AG20443 (cell line): ENCODE measurements around the gene C17orf100.

Source experiments
- DNase-seq: peaks from one replicate; pipeline ENCODE4 v3.0.0; 2012; ENCODE audit warnings: low spot score, mixed read lengths

C17orf100 gene

DNA sequence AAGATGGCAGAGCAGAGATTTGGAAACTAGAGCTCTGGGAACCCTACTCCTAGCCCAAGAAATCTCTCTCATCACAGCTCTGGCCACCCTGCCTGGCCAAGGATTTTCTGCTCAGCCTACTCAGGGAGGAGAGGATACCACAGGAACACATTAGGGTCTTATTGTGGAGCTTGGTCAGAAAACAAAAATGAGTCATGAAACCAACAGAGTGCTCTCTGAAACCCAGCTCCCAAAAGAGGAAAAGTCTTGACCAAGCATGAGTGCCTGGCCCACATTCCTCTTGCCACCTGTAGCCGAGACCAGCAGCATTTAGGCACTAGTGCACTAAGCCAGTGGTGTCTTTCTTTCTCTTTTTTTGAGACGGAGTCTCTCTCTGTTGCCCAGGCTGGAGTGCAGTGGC, 43.5 kb downstream of the C17orf100 start:
- DNase-seq: no peak

DNA sequence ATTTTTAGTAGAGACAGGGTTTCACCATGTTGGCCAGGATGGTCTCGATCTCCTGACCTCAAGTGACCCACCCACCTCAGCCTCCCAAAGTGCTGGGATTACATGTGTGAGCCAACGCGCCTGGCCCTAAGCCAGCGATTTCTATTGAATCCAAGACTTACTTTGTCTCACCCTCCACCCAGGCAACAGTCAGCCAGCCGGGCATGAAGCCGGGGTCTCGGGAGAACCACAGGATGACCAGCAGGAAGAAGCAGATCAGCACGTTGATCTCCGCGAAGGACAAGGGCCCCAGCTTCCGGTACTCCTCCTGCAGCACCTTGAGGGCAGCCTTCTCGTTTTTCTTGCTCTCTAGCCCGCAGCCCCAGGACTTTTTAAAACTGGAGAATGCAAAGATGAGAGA, 44.0 kb downstream of the C17orf100 start:
- DNase-seq: no peak

DNA sequence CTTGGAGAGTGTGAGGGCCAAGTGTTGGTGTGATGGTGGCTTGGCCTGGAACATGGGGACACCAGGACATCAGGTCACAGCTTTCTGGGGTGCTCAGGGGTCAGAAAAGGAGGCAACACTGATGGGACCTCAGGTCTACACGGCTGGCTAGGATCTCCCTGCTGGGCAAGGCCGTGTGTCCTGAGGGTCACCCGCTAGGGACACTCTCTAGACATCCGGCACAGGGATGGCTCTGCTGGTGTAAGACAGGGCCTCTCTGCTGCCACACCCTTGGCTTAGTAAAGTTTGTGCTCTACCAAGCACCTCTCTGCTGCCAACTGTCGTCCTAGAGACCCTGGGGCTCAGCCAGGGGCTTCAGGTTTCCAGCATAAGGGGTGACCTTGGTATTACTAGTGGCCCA, 45.3 kb downstream of the C17orf100 start:
- no peak for DNase-seq

DNA sequence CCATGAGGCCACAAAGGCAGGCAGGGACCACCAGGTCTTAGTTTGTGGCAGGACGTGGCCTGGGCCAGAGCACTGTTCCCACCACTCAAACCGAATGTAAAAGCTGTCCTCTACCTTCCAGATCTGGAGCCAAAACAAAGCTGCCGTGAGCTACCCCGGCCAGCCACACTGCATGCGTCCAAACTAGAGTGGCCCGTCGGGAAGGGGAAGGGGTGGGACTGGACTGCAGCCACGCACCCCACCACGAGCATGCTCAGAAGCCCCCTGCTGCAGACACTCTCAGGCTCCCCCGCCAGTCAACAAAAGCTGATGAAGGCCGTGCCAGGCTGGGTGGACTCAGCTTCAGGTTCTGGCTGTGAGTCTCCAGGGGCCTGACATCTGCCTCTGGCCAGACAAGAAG, 46.4 kb downstream of the C17orf100 start:
- no peak for DNase-seq

DNA sequence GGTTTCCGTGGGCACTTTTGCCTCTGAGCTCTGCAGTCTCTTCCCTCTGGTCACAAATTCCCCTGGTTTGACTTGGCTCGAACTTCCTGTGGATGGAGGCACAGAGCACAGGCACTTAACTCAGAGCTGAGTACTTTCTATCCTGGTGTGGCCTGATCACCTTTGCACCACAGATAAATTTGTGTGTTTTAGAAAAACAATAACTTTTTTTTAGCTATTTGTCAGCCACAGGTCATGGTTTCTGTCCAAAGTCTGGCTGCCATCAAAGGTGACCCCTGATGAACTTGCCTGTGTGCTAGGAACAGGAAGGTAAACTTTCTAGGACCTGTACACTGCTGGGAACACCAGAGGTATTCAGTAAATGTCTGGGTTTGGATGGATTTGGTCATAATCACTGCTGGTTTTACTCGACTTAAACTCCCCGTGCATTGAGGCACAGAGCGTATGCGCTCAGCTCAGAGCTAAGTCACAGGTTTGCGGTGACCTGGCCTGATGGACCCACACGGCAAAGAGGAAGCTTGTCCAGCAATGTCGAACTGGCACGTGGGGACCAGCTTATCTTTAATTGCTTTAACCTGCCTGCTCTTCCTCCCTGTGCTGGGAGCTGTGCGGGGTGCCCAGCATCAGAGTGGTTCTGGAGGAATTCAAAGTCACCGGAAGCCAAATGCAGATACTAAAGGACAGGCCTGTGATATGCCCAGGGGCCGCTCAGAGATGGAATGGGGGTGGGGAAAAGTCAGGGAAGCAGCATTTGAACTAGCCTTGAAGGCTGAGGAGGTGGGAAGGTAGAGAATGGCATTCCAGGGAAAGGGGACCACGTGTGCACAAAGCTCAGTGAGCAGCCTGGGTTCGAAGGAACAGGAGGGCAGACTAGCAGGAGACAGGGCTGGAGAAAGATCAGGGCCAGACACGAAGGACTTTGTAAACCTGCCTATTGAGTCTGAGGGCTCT, 48.7 kb downstream of the C17orf100 start:
- no peak for DNase-seq

DNA sequence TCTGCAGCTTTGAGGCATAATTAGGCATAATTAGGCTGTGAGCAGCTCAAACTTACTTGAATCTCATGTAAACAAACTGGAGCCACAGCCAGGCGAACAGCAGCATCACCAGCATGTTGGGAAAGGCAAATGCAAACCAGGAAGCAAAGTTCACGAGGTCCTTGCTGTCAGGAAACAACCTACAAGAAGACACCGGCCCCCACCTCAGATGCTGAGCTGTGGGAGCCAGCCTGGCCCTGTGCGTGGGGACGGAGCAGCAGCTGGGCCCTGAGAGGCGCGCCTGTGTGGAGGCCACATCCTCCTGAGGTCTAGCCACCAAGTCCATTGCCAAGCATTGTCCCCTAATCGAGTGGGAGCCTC, 49.4 kb downstream of the C17orf100 start:
- DNase-seq: no peak

DNA sequence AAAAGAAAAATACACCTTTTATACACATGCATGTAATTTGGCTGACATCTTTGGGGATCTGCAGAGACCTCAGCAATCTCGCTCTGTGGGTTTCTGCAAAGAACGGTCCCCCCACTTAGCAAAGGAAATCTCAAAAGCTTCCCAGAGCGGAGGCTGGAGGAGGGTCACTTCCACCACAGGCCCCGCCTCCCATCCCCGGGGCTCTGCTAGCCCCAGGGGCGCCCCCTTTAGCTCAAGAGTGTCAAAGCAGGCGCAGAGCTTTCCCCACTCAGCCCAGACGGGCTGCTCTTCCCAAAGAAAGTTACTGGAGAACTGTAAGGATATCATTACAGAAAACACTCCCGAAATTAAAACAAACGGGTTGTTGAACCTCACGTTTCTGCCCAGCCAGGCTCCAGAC, 50.2 kb downstream of the C17orf100 start:
- DNase-seq: peak; percentile 72

DNA sequence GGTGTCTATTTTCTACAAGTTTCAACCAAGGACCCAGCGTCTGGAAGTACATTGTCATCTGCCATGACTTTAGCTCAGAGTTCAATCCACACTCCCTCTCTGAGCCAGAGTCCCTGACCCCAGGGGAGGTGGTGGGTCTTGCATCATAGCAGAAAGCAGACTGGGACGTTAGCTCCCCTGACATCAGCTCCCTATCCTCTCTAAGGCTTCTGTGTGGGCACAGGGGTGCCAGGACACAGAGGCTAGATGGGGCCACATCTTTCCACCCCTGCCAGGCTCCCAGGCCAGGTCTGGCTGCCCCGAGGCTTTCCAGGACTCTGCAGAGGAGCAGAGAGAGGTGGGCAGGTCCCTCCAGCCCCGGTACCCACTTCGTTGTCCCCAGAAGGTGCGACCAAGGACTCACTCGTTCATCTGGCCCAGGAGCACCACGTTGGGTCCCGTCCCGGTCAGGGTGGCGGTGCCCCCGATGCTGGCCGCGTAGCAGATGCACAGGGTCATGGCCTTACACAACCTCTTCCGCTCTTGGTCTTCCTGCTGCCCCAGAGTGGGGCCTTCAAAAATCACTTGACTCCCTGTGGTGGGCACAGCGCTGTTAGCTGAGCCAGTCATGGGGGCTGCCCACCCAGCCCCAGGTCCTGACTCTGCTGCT, 51.1 kb downstream of the C17orf100 start:
- DNase-seq: no peak
